Sigmoid colon (tissue), 7 donors: ENCODE measurements around the gene TFIP11. TPM values are rescaled to one million over a fixed set of nuclear protein-coding genes. Genes with fewer than 3 reads are reported as not detected.
A peak's percentile ranks its signal among the peaks of the same experiment; 100 is the strongest.

Experiments used
- DNase-seq: peaks from one replicate; pipeline ENCODE4 v3.0.0-alpha.2; 2019
- H3K27ac ChIP-seq, 4 donors: fragments of 200-600 bp; sonication (generic); one replicate each; pipeline ENCODE4 v1.5.1; 2016 to 2019; ENCODE audit warnings: mild to moderate bottlenecking in 1 of 4
- H3K27me3 ChIP-seq, 3 donors: fragments of 200-600 bp; sonication (generic); one replicate each; pipeline ENCODE4 v1.5.1; 2019; ENCODE audit warnings: mild to moderate bottlenecking in 1 of 3
- H3K36me3 ChIP-seq, 4 donors: fragments of 200-600 bp; sonication (generic); one replicate each; pipeline ENCODE4 v1.5.1; 2016 to 2019
- H3K4me1 ChIP-seq, 4 donors: fragments of 200-600 bp; sonication (generic); one replicate each; pipeline ENCODE4 v1.5.1; 2017 to 2019
- H3K4me3 ChIP-seq, 4 donors: fragments of 200-600 bp; sonication (generic); one replicate each; pipeline ENCODE4 v1.5.1; 2017 to 2019; ENCODE audit warnings: mild to moderate bottlenecking in 2 of 4, moderate library complexity in 1 of 4
- H3K9me3 ChIP-seq, 4 donors: fragments of 200-600 bp in 3 of 4; sonication (generic) in 3 of 4; one replicate each; pipeline versions ENCODE4 v1.5.1 to v1.6.1; 2013 to 2019
- EP300 ChIP-seq, 4 donors: sonication (generic); formaldehyde crosslinking; IDR thresholded peaks; one replicate each; pipeline ENCODE4 v1.6.1; 2017; ENCODE audit warnings: antibody characterized with exemption in 4 of 4
- POLR2A ChIP-seq, 2 donors: fragments of 450-650 bp; IDR thresholded peaks; one replicate each; pipeline ENCODE4 v1.6.1; 2016; ENCODE audit warnings: antibody characterized with exemption in 2 of 2, mild to moderate bottlenecking in 2 of 2, moderate library complexity in 2 of 2
- POLR2AphosphoS5 ChIP-seq, 4 donors: sonication (generic); formaldehyde crosslinking; IDR thresholded peaks; one replicate each; pipeline ENCODE4 v1.6.1; 2017; ENCODE audit warnings: antibody characterized with exemption in 4 of 4
- WGBS, 2 donors: extraction: QIAGEN DNeasy Blood & Tissue Kit; methylation state at CpG; one replicate each; pipeline ENCODE4 v1.1.7; 2013; 5-methylcytosine and 5-hydroxymethylcytosine counted together
- intact Hi-C: fragments of 100-400 bp; cut with DNase I; formaldehyde crosslinking; loops from one replicate; pipeline ENCODE4 v1.15.1; 2023
- polyA plus RNA-seq, 3 donors: library from polyadenylated mRNA; stranded (reverse); fragments of 200-250 nt; gene quantifications; one replicate each; pipeline ENCODE4 v1.2.3, GENCODE V29; 2013
- total RNA-seq, 4 donors: library from RNA; depleted of rRNA; stranded (reverse); fragments of >200 nt; gene quantifications; one replicate each; pipeline ENCODE4 v1.1.0, GENCODE V29; 2016
- TF ChIP-seq, protein P1 (sequence below), 4 experiments: fragments of 450-650 bp in 3 of 4; fragments of 200-600 bp in 1 of 4; IDR thresholded peaks; one replicate each; pipeline ENCODE4 v1.5.1; 2016 to 2019; ENCODE audit warnings: antibody characterized with exemption in 4 of 4, mild to moderate bottlenecking in 3 of 4, moderate library complexity in 2 of 4
- donor health status: healthy with polysubstance abuse.
- donor health status: Bipolar disorder and iron deficiency.
- donor health status: healthy.

Gene TFIP11
- total and polyA plus RNA-seq, 7 donors, result 8.4 to 19.1 (median 15.0) TPM

DNA sequence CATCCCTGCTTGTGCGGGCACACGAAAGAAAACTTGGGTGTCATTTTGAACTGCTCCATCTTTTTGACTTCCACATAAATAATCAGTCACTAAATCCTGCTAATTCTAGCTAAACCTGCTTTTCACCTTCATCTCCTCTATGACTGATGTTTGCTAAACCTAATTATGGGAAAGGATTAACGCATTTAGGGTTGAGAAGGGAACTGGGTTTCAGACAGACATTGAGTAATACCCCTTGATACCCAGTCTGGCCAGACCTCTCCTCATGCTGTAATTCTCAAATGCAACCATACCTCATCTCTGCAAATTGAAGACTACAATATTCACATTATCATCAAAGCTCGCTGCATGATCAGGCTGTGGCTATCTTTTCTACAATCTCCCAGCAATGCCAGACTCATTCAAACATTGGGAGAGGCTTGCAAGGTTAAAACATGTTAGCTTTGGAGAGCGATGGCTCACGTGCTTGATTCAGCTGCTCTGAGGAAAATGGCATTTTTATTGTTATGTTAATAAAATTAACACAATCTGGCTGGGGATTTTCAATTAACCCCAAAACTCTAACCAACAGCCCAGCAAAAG, 31.1 kb downstream of the TFIP11 start:
- intact Hi-C loops, result no loop called here
- peaks cover 0 to 28% (median 5%) of the 10 kb centered on the region in 4 donors for H3K36me3 ChIP-seq
- H3K27me3 ChIP-seq, result no peaks in the 10 kb centered on the region
- H3K4me3 ChIP-seq, result no peak overlapping the region
- TF ChIP-seq POLR2AphosphoS5 (IDR thresholded peaks at IDR 0.05) (no peak), POLR2A (IDR thresholded peaks at IDR 0.05) (no peak), EP300 (IDR thresholded peaks at IDR 0.05) (no peak)
- TF ChIP-seq, protein P1, sequence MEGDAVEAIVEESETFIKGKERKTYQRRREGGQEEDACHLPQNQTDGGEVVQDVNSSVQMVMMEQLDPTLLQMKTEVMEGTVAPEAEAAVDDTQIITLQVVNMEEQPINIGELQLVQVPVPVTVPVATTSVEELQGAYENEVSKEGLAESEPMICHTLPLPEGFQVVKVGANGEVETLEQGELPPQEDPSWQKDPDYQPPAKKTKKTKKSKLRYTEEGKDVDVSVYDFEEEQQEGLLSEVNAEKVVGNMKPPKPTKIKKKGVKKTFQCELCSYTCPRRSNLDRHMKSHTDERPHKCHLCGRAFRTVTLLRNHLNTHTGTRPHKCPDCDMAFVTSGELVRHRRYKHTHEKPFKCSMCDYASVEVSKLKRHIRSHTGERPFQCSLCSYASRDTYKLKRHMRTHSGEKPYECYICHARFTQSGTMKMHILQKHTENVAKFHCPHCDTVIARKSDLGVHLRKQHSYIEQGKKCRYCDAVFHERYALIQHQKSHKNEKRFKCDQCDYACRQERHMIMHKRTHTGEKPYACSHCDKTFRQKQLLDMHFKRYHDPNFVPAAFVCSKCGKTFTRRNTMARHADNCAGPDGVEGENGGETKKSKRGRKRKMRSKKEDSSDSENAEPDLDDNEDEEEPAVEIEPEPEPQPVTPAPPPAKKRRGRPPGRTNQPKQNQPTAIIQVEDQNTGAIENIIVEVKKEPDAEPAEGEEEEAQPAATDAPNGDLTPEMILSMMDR (IDR thresholded peaks at IDR 0.05), result no peak
- 60 to 74% methylated on average over 6 of the region's 6 CpGs for WGBS, 2 donors
- no peaks in the 10 kb centered on the region for H3K9me3 ChIP-seq
- DNase-seq, result no peak
- H3K4me1 ChIP-seq, result peaks cover 0 to 63% (median 57%) of the 10 kb centered on the region in 4 donors
- H3K27ac ChIP-seq, result no peak overlapping the region

DNA sequence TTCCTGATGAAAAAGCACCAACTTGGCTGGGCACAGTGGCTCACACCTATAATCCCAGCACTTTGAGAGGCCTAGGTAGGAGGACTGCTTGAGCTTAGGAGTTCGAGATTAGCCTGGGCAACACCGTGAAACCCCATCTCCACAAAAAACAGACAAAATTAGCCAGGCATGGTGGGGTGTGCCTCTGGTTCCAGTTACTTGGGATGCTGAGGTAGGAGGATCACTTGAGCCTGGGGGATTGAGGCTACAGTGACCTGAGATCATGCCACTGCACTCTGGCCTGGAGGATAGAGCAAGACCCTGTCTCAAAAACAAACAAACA, 31.7 kb downstream of the TFIP11 start:
- Histone ChIP-seq H3K27ac (peak overlapping the region in 1 of 4 donors; percentile 45), H3K4me1 (peaks cover 0 to 62% (median 56%) of the 10 kb centered on the region in 4 donors)
- intact Hi-C loops, result no loop called here

DNA sequence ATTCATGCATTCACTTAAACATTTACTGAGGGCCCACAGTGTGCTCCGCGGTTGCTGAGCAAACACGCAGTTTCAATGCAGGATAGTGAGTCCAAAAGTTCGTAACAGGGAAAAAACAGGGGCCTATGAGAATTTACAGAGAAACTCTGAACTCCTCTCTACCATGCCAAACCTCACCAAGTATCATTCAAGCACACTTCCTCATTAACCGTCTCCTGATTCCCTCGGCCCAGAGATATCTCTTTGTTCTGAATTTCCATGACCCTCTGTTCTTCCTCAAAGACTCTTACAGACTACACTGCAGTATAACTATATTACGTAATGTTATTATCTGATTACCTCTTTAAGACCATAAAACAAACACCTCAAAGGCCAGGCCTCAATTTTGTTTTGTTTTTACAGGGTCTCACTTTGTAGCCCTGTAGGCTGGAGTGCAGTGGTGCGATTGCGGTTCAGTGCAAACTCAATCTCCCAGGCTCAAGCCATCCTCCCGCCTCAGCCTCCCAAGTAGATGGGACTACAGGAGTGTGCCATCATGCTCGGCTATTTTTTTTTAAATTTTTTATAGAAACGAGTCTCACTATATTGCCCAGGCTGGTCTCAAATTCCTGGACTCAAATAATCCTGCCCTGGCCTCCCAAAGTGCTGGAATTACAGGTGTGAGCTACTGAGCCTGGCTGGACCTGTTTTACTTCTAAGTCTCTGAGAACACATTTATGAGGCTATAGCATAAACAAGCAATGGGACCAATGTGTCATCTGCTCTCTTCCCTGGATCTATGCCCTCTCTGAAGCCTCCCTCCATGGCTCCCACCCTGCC, 32.3 kb downstream of the TFIP11 start:
- peaks cover 0 to 56% (median 52%) of the 10 kb centered on the region in 4 donors for H3K4me1 ChIP-seq
- 15 to 51% methylated on average over 12 of the region's 12 CpGs for WGBS, 2 donors
- TF ChIP-seq EP300 (IDR thresholded peaks at IDR 0.05) (no peak), POLR2A (IDR thresholded peaks at IDR 0.05) (no peak), POLR2AphosphoS5 (IDR thresholded peaks at IDR 0.05) (peak in 1 of 4 donors; percentile 20)
- TF ChIP-seq, protein P1 (IDR thresholded peaks at IDR 0.05), result no peak

More for the DNA sequence above, 31.7 kb downstream of the TFIP11 start:
- Histone ChIP-seq H3K27me3 (no peaks in the 10 kb centered on the region), H3K4me3 (no peak overlapping the region), H3K36me3 (peaks cover 0 to 34% (median 8%) of the 10 kb centered on the region in 4 donors), H3K9me3 (no peaks in the 10 kb centered on the region)
- no peak for DNase-seq
- WGBS, 2 donors, result 59 to 67% methylated on average over 2 of the region's 2 CpGs
- TF ChIP-seq POLR2A (IDR thresholded peaks at IDR 0.05), result no peak
- TF ChIP-seq POLR2AphosphoS5 (IDR thresholded peaks at IDR 0.05), result no peak
- TF ChIP-seq EP300 (IDR thresholded peaks at IDR 0.05), result no peak
- TF ChIP-seq, protein P1 (IDR thresholded peaks at IDR 0.05), result no peak

DNA sequence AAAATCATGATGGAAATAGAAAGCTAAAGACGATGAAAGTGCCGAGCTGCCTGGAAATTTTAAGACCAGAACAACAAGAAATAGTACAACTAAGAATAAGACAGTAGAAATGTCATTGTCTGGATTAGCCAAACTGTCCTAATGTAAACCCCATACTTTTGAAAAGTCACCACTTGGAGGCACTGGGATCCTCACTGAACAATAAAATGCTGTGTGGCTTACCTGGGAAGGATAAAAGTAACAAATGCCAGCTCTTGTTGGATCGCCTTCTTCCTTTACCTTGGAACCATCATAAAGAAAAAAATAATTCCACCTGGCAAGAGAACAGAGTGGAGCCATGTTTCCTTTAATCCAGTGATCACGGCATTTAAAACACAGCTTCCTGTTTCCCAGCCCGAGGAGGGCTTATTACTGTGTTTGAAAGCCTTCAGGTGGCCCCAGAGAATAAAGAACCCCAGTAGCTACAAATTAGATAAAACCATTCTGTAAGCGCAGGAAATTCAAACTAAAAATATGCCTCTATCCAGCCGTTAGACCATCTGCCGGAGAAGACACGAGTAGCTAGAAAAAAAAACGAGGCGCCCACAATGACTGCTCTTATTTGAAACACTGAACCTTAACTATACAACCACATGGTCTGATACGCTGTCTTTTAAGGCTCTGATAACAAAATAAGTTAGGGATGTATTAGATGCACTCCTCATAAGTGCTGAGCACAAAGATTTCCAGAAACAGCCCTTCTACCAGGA, 33.1 kb downstream of the TFIP11 start:
- Histone ChIP-seq H3K9me3 (no peaks in the 10 kb centered on the region), H3K27ac (peak overlapping the region in 1 of 4 donors; percentile 45), H3K36me3 (peaks cover 0 to 47% (median 10%) of the 10 kb centered on the region in 4 donors), H3K4me3 (peak overlapping the region in 2 of 4 donors; percentile 14 to 17), H3K4me1 (peaks cover 0 to 49% (median 45%) of the 10 kb centered on the region in 4 donors), H3K27me3 (no peaks in the 10 kb centered on the region)
- no peak for TF ChIP-seq POLR2A (IDR thresholded peaks at IDR 0.05)
- no peak for TF ChIP-seq POLR2AphosphoS5 (IDR thresholded peaks at IDR 0.05)
- TF ChIP-seq EP300 (IDR thresholded peaks at IDR 0.05), result no peak
- TF ChIP-seq, protein P1 (IDR thresholded peaks at IDR 0.05), result no peak
- WGBS, 2 donors, result 15 to 27% methylated on average over 12 of the region's 12 CpGs
- intact Hi-C loops, result no loop called here
- DNase-seq, result no peak

More for the DNA sequence above, 32.3 kb downstream of the TFIP11 start:
- DNase-seq, result no peak
- peaks cover 0 to 40% (median 10%) of the 10 kb centered on the region in 4 donors for H3K36me3 ChIP-seq
- intact Hi-C loops, result no loop called here
- peak overlapping the region in 1 of 4 donors; percentile 45 for H3K27ac ChIP-seq
- no peaks in the 10 kb centered on the region for H3K27me3 ChIP-seq
- H3K4me3 ChIP-seq, result peak overlapping the region in 2 of 4 donors; percentile 14 to 17
- no peaks in the 10 kb centered on the region for H3K9me3 ChIP-seq
